Activated CD8-positive, alpha-beta memory T cell treated with anti-CD3 and anti-CD28 coated beads, Interleukin-2, amount 50 U/mL, for 1 hour (primary cell): ENCODE measurements around the gene TMEM204.

Experiments
- DNase-seq: peaks from one replicate; pipeline ENCODE4 v3.0.0-alpha.2; 2020; ENCODE audit errors: extremely low read depth

TMEM204 gene

DNA sequence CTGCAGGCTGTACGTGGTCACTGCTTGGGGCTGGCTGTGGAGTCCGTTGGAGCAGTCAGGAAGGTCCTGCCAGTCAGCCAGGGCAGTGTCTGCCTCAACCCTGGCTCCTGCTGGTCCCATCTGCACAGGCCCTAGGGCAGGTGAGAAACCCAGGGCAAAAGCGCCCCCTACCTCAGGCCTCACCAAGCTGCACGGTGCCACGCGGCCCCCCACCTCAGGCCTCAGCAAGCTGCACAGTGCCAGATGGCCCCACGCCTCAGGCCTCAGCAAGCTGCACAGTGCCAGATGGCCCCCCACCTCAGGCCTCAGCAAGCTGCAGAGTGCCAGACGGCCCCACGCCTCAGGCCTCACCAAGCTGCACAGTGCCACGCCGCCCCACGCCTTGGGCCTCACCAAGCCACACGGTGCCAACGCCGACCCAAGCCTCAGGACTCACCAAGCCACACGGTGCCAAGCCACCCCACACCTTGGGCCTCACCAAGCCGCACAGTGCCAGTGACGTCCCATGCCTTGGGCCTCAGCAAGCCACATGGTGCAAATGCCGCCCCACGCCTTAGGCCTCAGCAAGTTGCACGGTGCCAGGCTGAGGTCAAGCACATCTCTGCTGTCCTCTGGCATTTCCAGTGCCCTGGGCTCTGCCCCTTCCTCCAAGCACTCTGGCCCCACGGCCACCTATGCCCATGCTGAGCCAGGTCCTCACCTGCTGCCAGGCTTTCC is 5.5 kb downstream of the TMEM204 start:
- no peak for DNase-seq

- DNase-seq = no peak
These were observed 6.5 kb downstream of the TMEM204 start for GRCh38 chr16:1539720-1540555.

DNA sequence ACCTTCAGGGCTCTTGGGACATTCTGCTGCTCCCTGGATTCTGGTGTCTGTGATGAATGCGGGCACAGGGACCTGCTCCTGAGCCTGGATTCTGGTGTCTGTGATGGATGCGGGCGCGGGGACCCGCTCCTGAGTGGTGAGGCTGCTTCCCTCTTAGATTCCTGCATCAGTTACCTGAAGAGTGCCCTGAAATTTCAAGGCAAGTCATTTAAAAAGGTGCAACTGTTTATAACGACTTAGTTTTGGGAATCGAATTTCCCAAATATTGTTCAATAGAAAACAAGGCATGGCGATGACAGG is 7.0 kb downstream of the TMEM204 start:
- no peak for DNase-seq

DNA sequence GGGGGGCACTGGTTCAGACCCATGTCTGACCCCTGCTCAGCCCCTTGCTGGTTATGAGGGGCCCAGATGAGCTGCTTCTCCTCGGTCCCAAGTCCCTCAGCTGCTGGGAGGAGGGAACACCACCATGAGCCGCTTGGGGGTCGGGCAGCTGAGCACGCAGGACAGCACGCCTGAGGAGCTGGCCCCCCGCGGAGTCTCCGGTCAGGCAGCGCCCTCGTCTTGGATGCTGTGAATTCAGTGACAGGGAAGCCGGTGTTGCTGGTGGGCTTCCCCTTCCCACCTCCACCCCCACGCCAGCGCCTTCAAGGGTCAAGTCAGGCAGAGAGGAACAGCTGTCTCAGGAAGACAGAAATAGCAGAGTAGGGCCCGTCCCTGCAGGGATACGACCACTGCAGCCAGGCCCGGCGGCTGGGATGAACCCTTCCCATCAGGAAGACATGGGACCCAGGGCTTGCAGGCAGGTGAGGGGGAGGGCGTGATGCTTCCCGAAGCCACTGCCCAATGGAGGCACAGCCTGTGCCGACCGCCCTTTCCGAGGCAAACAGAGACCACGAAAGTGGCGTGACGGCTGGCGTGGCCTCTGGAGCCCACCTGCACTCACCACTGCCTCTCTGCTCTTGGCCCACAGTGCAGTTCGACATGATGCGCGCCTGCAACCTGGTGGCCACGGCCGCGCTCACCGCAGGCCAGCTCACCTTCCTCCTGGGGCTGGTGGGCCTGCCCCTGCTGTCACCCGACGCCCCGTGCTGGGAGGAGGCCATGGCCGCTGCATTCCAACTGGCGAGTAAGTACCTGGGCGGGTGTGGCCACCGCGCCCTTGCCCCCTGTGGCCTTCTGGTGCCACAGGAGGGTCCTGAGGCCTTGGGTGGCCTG is 8.1 kb downstream of the TMEM204 start:
- no peak for DNase-seq

GRCh38 chr16:1542166-1542500 is 8.7 kb downstream of the TMEM204 start:
- DNase-seq = no peak

- DNase-seq = no peak
These were observed 9.1 kb downstream of the TMEM204 start for GRCh38 chr16:1542533-1542932.

- DNase-seq = no peak
These were observed 9.8 kb downstream of the TMEM204 start for GRCh38 chr16:1543085-1543896.

GRCh38 chr16:1545044-1546040 is 11.9 kb downstream of the TMEM204 start:
- no peak for DNase-seq

DNA sequence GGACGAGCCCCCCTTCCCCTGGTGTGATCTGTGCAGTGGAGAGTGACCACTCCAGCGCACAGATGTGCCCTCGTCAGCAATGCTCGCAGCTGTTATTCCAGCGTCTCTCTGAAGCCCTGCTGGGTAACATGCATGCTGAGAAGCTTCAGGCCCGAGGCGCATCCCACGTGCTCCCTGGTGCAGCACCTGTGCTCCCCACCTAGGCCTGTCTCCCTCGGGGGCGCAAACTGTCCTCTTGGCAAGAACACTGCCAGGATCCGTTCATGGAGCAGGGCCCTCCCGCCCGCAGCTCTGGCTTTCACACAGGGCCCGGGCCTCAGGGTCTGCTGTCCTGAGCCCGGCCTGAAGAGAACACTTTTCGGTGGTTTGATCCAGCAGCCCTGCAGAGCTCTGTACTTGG is 13.0 kb downstream of the TMEM204 start:
- no peak for DNase-seq

- no peak for DNase-seq
These were observed 14.8 kb downstream of the TMEM204 start for GRCh38 chr16:1548233-1548632.

DNA sequence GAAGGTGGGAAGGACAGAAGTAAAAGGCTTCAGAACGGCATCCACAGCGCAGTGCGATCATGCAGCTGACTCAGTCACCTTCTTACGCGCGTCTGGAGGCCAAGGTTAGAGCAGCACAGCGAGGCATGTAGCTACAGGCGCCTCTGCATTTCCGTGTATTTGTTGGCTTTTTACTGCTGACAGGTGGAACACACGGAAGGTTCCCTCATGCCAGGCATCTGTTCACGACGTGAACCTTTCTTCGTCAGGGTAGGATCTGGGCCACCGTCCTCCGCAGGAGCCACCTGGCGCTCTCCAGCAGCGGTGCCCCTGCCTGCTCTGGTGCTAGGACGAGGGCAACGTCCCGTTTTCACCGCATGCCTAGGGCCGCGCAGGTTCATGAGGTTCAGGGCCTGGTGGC is 15.3 kb downstream of the TMEM204 start:
- DNase-seq = no peak

- DNase-seq = no peak
These were observed 16.6 kb downstream of the TMEM204 start for GRCh38 chr16:1550069-1550468.

DNA sequence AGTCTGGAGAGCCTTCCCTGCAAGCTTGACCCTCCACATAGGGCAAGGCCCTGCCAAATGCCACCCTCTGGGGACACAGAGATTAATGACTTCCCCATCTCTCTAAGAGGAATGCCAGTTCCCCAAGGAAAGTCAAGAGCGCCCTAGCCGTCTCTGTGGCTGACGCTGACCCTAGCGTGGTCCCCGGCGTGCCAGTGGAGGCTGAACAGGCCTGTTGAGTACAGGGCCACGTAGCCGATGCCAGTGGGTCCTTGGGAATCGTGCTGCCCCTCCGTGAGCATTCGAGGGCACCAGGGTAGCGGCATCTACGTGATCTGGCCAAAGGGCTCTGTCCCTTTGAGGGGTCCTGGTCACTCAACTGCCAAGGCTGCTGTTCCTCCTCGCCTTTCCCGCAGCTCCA is 17.2 kb downstream of the TMEM204 start:
- DNase-seq = no peak

DNA sequence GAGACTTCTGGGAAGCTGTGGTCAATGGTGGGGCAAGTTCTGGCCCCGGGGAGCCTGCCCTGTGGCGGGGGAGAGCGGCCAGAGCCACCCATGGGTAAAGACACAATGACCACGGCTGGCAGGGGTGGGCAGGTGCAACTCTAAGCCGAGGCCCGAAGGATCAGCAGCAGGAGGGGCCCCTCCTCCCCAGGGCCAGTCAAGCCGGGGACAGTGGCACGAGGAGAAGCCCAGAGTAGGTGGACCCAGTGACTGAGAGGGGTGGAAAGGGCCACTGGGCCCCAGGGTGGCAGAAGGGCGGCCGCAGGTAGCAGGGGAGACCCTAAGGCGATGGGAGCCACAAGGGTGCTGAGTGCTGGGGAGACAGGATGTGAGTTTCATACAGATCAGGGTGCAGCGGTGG is 17.7 kb downstream of the TMEM204 start:
- DNase-seq = no peak

- DNase-seq = no peak
These were observed 18.7 kb downstream of the TMEM204 start for GRCh38 chr16:1552129-1552528.

DNA sequence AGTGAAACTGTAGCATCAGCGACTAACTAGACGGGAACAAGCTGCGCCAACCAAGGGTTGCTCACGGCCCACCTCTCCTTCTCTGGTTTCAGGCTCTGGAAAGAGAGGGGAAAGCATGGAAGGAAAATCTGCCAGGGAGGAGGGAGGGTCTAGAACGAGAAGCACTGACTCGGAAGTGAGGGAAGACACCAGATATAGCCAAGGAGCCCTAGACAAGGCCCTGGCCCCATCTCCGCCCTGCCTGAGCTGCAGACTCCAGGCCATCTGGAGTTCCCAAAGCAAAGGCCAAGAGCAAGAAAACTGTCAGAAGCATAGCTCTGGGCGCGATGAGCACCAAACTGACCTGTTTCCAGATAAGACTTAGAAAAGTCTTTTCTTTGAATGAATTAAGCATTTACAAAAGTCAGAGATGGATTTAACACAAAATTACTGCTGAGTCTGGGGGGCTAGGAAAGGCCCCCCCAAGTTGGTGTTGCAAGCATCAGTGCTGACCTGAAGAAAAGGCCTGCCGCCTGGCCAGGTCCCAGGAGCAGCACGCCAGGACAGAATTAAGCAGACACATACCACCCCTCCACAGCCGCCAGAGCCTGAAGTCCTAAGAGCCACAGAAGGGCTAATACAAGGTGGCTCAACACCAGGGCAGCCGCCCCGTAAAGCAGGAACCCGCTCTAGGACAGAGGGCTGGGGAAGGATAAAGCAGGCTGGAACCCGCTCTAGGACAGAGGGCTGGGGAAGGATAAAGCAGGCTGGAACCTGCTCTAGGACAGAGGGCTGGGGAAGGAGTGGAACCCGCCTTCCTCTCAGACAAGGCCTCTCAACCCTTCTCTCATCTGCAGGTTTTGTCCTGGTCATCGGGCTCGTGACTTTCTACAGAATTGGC is 20.7 kb downstream of the TMEM204 start:
- no peak for DNase-seq

GRCh38 chr16:1554826-1555445 is 21.5 kb downstream of the TMEM204 start:
- DNase-seq = no peak

GRCh38 chr16:1556254-1556653 is 22.8 kb downstream of the TMEM204 start:
- no peak for DNase-seq

GRCh38 chr16:1557074-1557473 is 23.6 kb downstream of the TMEM204 start:
- DNase-seq = no peak
